Spleen (tissue), 11 donors: ENCODE measurements around the gene CNTN5. TPM values are rescaled to one million over a fixed set of nuclear protein-coding genes. Genes with fewer than 3 reads are reported as not detected.

Experiments used
- DNase-seq: peaks from one replicate; pipeline ENCODE4 v3.0.0-alpha.2; 2020
- H3K27ac ChIP-seq, 8 donors: fragments of 200-600 bp; sonication (generic) in 7 of 8; 1 replicate in 4 of 8; 2 replicates in 4 of 8; pipeline versions ENCODE4 v1.5.0 to v1.8.0; 2016 to 2021; ENCODE audit warnings: inconsistent platforms in 4 of 8, mild to moderate bottlenecking in 4 of 8, moderate library complexity in 1 of 8
- H3K27me3 ChIP-seq, 7 donors: fragments of 200-600 bp; sonication (generic) in 6 of 7; replicated peaks in 1 of 7; 1 replicate in 4 of 7; 2 replicates in 3 of 7; pipeline versions ENCODE4 v1.5.0 to v1.8.0; 2016 to 2021; ENCODE audit warnings: inconsistent platforms in 3 of 7, mild to moderate bottlenecking in 1 of 7
- H3K36me3 ChIP-seq, 6 donors: fragments of 200-600 bp; sonication (generic) in 5 of 6; 1 replicate in 4 of 6; 2 replicates in 2 of 6; pipeline versions ENCODE4 v1.5.0 to v1.8.0; 2016 to 2021; ENCODE audit warnings: inconsistent platforms in 2 of 6
- H3K4me1 ChIP-seq, 6 donors: fragments of 200-600 bp; sonication (generic) in 5 of 6; 1 replicate in 3 of 6; 2 replicates in 3 of 6; pipeline versions ENCODE4 v1.5.0 to v1.8.0; 2016 to 2021; ENCODE audit warnings: inconsistent platforms in 3 of 6
- H3K4me3 ChIP-seq, 8 donors: fragments of 200-600 bp; sonication (generic) in 7 of 8; 1 replicate in 4 of 8; 2 replicates in 4 of 8; pipeline versions ENCODE4 v1.5.0 to v1.8.0; 2016 to 2021; ENCODE audit warnings: inconsistent platforms in 4 of 8, mild to moderate bottlenecking in 4 of 8, moderate library complexity in 2 of 8
- H3K9me3 ChIP-seq, 8 donors: fragments of 200-600 bp; sonication (generic) in 7 of 8; 1 replicate in 4 of 8; 2 replicates in 4 of 8; pipeline versions ENCODE4 v1.5.0 to v1.8.0; 2016 to 2021; ENCODE audit warnings: inconsistent platforms in 4 of 8
- POLR2A ChIP-seq, 3 donors: fragments of 450-650 bp; IDR thresholded peaks; one replicate each; pipeline ENCODE4 v1.5.1; 2017; ENCODE audit warnings: antibody characterized with exemption in 3 of 3, mild to moderate bottlenecking in 1 of 3
- POLR2AphosphoS5 ChIP-seq, 3 donors: sonication (generic); formaldehyde crosslinking; IDR thresholded peaks; one replicate each; pipeline ENCODE4 v1.5.1; 2017; ENCODE audit warnings: antibody characterized with exemption in 3 of 3
- WGBS, 5 donors: extraction: QIAGEN DNeasy Blood & Tissue Kit in 3 of 5; methylation state at CpG; one replicate each; pipeline versions ENCODE4 v1.1.5 to v1.1.7; 2013 to 2018; 5-methylcytosine and 5-hydroxymethylcytosine counted together
- intact Hi-C: fragments of 100-400 bp; cut with DNase I; formaldehyde crosslinking; loops from one replicate; pipeline ENCODE4 v1.15.0; 2023; ENCODE audit warnings: low total_unique reads
- polyA plus RNA-seq, 3 donors: library from polyadenylated mRNA; stranded (reverse); fragments of 200-250 nt; gene quantifications; one replicate each; pipeline ENCODE4 v1.2.1, GENCODE V29; 2013
- total RNA-seq, 7 donors: library from RNA; depleted of rRNA in 3 of 7; stranded (reverse); fragments of >200 nt in 3 of 7; fragmentation: NEBNext Ultra II Directional in 4 of 7; extraction: Animal tissue kit (Norgen Biotek cat#: 25700) in 4 of 7; gene quantifications; one replicate each; pipeline versions ENCODE4 v1.1.0 to v1.2.1, GENCODE V29; 2016 to 2021
- TF ChIP-seq, protein P1 (sequence below), 11 experiments: fragments of 200-600 bp in 7 of 11; fragments of 450-650 bp in 4 of 11; sonication (generic) in 4 of 11; IDR thresholded peaks in 8 of 11; conservative IDR thresholded peaks in 3 of 11; 1 replicate in 7 of 11; 2 replicates in 4 of 11; pipeline versions ENCODE4 v1.4.0 to v1.8.0; 2016 to 2021; ENCODE audit warnings: antibody characterized with exemption in 11 of 11, inconsistent platforms in 4 of 11, mild to moderate bottlenecking in 1 of 11
- donor health status: healthy with polysubstance abuse.
- donor health status: DM: no; HTN: no; CAD: no; lungs with moderate emphysema.
- donor health status: DM: no; HTN: no; CAD: no.
- donor health status: Bipolar disorder and iron deficiency.
- donor health status: healthy.
- donor health status: DM: no; HTN: no; CAD: no.
- donor health status: DM: yes; HTN: yes; CAD: no.

Gene CNTN5
- total and polyA plus RNA-seq, 10 donors, result 0.02 TPM; not detected in 8

DNA sequence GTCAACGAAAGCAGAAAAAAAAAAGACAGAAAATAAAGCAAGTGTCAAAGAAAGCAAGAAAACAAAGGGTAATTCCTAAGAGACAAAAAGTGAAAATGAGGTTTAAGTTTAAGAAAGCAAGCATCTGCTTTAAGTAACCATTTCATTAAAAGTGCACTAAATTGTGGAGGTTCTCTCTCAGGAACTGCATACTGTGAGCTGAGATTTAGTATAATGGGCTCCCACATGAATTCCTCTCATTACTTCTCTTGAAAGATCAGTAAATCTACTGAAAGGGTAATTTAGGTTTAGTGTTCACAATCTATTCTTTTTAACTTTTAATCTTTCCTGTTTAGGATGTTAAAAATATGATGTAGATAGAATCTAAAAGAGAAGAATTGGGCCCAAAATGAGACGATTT, 1201.0 kb downstream of the CNTN5 start:
- peaks cover 0 to 3% (median 0%) of the 10 kb centered on the region in 8 donors for H3K9me3 ChIP-seq
- no peak overlapping the region for H3K27ac ChIP-seq
- no peaks in the 10 kb centered on the region for H3K4me1 ChIP-seq
- WGBS, 5 donors, result 61 to 75% (median 66%) methylated on average over 2 of the region's 2 CpGs
- TF ChIP-seq POLR2AphosphoS5 (IDR thresholded peaks at IDR 0.05) (no peak), POLR2A (IDR thresholded peaks at IDR 0.05) (no peak)
- TF ChIP-seq, protein P1, sequence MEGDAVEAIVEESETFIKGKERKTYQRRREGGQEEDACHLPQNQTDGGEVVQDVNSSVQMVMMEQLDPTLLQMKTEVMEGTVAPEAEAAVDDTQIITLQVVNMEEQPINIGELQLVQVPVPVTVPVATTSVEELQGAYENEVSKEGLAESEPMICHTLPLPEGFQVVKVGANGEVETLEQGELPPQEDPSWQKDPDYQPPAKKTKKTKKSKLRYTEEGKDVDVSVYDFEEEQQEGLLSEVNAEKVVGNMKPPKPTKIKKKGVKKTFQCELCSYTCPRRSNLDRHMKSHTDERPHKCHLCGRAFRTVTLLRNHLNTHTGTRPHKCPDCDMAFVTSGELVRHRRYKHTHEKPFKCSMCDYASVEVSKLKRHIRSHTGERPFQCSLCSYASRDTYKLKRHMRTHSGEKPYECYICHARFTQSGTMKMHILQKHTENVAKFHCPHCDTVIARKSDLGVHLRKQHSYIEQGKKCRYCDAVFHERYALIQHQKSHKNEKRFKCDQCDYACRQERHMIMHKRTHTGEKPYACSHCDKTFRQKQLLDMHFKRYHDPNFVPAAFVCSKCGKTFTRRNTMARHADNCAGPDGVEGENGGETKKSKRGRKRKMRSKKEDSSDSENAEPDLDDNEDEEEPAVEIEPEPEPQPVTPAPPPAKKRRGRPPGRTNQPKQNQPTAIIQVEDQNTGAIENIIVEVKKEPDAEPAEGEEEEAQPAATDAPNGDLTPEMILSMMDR (IDR thresholded peaks at IDR 0.05 in 8 of 11, conservative IDR thresholded peaks at IDR 0.05 in 3 of 11), result no peak
- no peaks in the 10 kb centered on the region for H3K36me3 ChIP-seq
- no peak for DNase-seq
- intact Hi-C loops, result no loop called here
- H3K4me3 ChIP-seq, result no peak overlapping the region
- no peaks in the 10 kb centered on the region for H3K27me3 ChIP-seq

DNA sequence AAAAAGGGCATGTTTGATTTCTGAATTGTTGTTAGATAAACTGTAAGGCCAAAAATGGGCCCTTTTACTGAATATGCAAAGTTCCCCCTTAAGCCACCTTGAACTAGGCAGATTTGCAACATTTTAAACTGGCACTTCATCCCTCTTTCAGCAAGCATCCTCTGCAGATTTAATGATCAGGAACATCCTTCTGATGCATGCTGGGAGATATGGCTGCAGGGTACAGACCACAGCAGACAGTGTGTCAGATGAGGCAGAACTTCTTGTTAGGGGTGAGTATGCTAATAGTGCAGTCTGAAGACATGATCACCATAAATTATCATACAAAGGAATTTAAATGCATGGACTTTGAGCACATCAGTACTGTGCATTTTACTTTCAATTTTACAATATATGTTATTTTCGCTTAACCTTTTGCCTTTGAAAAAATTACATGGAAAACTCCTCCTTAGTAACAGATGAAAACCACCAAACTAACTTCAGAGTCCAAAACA, 1203.8 kb downstream of the CNTN5 start:
- no peak for DNase-seq
- intact Hi-C loops, result no loop called here
- Histone ChIP-seq H3K4me3 (no peak overlapping the region), H3K27ac (no peak overlapping the region), H3K9me3 (no peaks in the 10 kb centered on the region), H3K36me3 (no peaks in the 10 kb centered on the region), H3K27me3 (no peaks in the 10 kb centered on the region), H3K4me1 (no peaks in the 10 kb centered on the region)
- TF ChIP-seq POLR2AphosphoS5 (IDR thresholded peaks at IDR 0.05), result no peak
- 76 to 95% (median 89%) methylated on average over 1 of the region's 1 CpG for WGBS, 5 donors

DNA sequence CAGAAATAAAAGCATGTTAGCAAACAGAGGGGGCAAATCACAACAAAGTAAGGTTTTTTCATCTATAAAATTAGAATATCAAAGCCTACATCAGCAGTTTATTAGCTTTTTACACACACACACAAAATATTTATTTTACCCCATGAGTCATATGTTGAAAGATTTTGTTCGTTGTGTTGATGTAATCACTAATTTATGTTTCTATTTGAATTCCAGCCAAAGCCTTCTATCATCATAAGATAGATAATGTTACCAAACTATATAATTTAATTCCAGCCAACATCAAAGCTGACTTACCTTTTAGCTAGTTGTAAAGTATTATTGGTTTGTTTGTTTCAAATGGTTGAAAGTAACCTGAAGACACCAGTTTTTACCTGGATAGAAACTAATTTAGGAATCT, 1208.3 kb downstream of the CNTN5 start:
- intact Hi-C loops, result no loop called here
- WGBS, 5 donors, result 62 to 89% (median 75%) methylated on average over 1 of the region's 1 CpG
- DNase-seq, result no peak

DNA sequence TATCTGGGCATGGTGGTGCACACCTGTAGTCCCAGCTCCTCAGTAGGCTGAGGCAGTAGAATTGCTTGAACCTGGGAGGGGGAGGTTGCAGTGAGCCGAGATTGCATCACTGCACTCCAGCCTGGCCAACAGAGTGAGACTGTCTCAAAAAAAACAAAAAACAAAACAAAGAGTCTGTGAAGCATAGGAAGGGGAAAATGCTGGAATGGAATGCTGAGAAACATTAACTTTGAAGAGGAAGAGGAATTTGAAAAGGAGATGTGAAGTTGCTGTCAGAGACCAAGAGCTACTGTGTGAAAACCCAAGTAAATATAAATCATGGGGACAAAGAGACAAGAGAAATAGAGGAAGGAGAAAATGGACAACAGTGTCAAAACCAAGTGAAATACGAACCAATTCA, 1211.3 kb downstream of the CNTN5 start:
- no peak for DNase-seq
- 45 to 77% (median 70%) methylated on average over 2 of the region's 2 CpGs for WGBS, 5 donors
- Histone ChIP-seq H3K27me3 (no peaks in the 10 kb centered on the region), H3K36me3 (no peaks in the 10 kb centered on the region), H3K4me3 (no peak overlapping the region), H3K9me3 (peaks cover 0 to 17% (median 11%) of the 10 kb centered on the region in 8 donors), H3K4me1 (no peaks in the 10 kb centered on the region), H3K27ac (no peak overlapping the region)
- intact Hi-C loops, result no loop called here
- TF ChIP-seq POLR2AphosphoS5 (IDR thresholded peaks at IDR 0.05) (no peak), POLR2A (IDR thresholded peaks at IDR 0.05) (no peak)
- TF ChIP-seq, protein P1 (IDR thresholded peaks at IDR 0.05 in 8 of 11, conservative IDR thresholded peaks at IDR 0.05 in 3 of 11), result no peak

More for the DNA sequence above, 1208.3 kb downstream of the CNTN5 start:
- H3K9me3 ChIP-seq, result peaks cover 0 to 12% (median 0%) of the 10 kb centered on the region in 8 donors
- TF ChIP-seq, protein P1 (IDR thresholded peaks at IDR 0.05 in 8 of 11, conservative IDR thresholded peaks at IDR 0.05 in 3 of 11), result no peak
- TF ChIP-seq POLR2A (IDR thresholded peaks at IDR 0.05) (no peak), POLR2AphosphoS5 (IDR thresholded peaks at IDR 0.05) (no peak)
- H3K36me3 ChIP-seq, result no peaks in the 10 kb centered on the region
- H3K27ac ChIP-seq, result no peak overlapping the region
- no peaks in the 10 kb centered on the region for H3K4me1 ChIP-seq
- H3K27me3 ChIP-seq, result no peaks in the 10 kb centered on the region
- H3K4me3 ChIP-seq, result no peak overlapping the region

DNA sequence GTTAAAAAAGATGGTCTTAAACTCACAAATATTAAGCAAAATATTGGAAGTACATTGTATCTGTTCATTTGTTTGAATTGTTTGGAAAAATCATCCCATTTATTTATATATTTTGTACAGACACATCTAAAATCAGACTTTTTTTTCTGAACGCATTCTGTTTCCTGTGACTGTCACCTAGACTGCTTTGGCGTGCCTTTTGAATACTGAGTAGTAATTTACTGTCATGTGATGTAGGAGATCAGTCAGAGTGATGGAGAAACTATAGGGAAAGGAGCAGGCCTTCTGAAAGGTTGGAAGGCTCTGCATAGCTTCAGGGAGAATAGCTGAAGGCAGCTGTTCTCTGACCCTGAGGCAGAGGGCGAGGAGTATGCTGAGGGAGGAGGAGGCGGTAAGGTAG, 1214.3 kb downstream of the CNTN5 start:
- TF ChIP-seq, protein P1 (IDR thresholded peaks at IDR 0.05 in 8 of 11, conservative IDR thresholded peaks at IDR 0.05 in 3 of 11), result no peak
- TF ChIP-seq POLR2AphosphoS5 (IDR thresholded peaks at IDR 0.05) (no peak), POLR2A (IDR thresholded peaks at IDR 0.05) (no peak)
- Histone ChIP-seq H3K4me1 (no peaks in the 10 kb centered on the region), H3K27me3 (no peaks in the 10 kb centered on the region), H3K27ac (no peak overlapping the region), H3K36me3 (no peaks in the 10 kb centered on the region), H3K9me3 (peaks cover 0 to 17% (median 11%) of the 10 kb centered on the region in 8 donors), H3K4me3 (no peak overlapping the region)
- no peak for DNase-seq
- intact Hi-C loops, result no loop called here
- 56 to 81% (median 68%) methylated on average over 4 of the region's 4 CpGs for WGBS, 5 donors
